HepG2 (cell line): ENCODE measurements around the gene NFS1. TPM values are rescaled to one million over a fixed set of nuclear protein-coding genes. Genes with fewer than 3 reads are reported as not detected.

Experiments
- CEBPG ChIP-seq: IDR thresholded peaks from 2 replicates; pipeline ENCODE4 v1.6.1; 2016
- DNMT1 ChIP-seq: sonication (generic); formaldehyde crosslinking; IDR thresholded peaks from 2 replicates; pipeline ENCODE4 v1.5.1; 2020; ENCODE audit warnings: mild to moderate bottlenecking, missing genetic modification reagents
- ERF ChIP-seq: IDR thresholded peaks from 2 replicates; pipeline ENCODE4 v1.6.1; 2018; ENCODE audit warnings: missing biosample characterization, missing genetic modification reagents
- ISX ChIP-seq: sonication (generic); formaldehyde crosslinking; conservative IDR thresholded peaks from 2 replicates; pipeline ENCODE4 v1.5.0; 2020; ENCODE audit warnings: missing genetic modification reagents
- MED1 ChIP-seq: sonication (generic); formaldehyde crosslinking; IDR thresholded peaks from 2 replicates; pipeline ENCODE4 v1.4.0; 2020; ENCODE audit warnings: missing genetic modification reagents
- MEIS1 ChIP-seq: sonication (generic); formaldehyde crosslinking; IDR thresholded peaks from 2 replicates; pipeline ENCODE4 v1.9.0; 2021; ENCODE audit warnings: mild to moderate bottlenecking, missing genetic modification reagents, moderate library complexity, borderline replicate concordance
- NCOR1 ChIP-seq: fragments of 200-600 bp; sonication (generic); IDR thresholded peaks from 2 replicates; pipeline ENCODE4 v1.7.0; 2017; ENCODE audit warnings: antibody characterized with exemption, low read length, borderline replicate concordance
- NFRKB ChIP-seq: fragments of 450-650 bp; IDR thresholded peaks from 2 replicates; pipeline ENCODE4 v1.6.1; 2017
- POGZ ChIP-seq: sonication (generic); formaldehyde crosslinking; IDR thresholded peaks from 2 replicates; pipeline ENCODE4 v1.4.0; 2020; ENCODE audit warnings: mild to moderate bottlenecking, missing genetic modification reagents
- RCOR2 ChIP-seq: IDR thresholded peaks from 2 replicates; pipeline ENCODE4 v1.6.1; 2016; ENCODE audit warnings: missing biosample characterization, missing genetic modification reagents
- SMARCC2 ChIP-seq: fragments of 450-650 bp; IDR thresholded peaks from 2 replicates; pipeline ENCODE4 v1.6.1; 2017; ENCODE audit warnings: antibody characterized with exemption, mild to moderate bottlenecking
- SMC3 ChIP-seq: IDR thresholded peaks from 2 replicates; pipeline ENCODE4 v1.6.1; 2011; ENCODE audit warnings: low read length, improper control_type of control experiment
- SOX13 ChIP-seq, 3 experiments: fragments of 450-650 bp in 1 of 3; sonication (generic) in 1 of 3; formaldehyde crosslinking in 1 of 3; IDR thresholded peaks in 2 of 3; conservative IDR thresholded peaks in 1 of 3; 2 replicates each; pipeline versions ENCODE4 v1.5.0 to v1.6.1; 2016 to 2020; ENCODE audit warnings: antibody characterized with exemption in 1 of 3, mild to moderate bottlenecking in 1 of 3, missing compliant biosample characterization in 1 of 3, missing genetic modification reagents in 1 of 3, moderate library complexity in 1 of 3
- SYNCRIP ChIP-seq: fragments of 200-400 bp; formaldehyde crosslinking; IDR thresholded peaks from 2 replicates; pipeline ENCODE4 v1.6.1; 2018; ENCODE audit warnings: mild to moderate bottlenecking, low read depth, low read length; ENCODE audit not compliant: insufficient read depth
- TAF1 ChIP-seq: sonication (generic); formaldehyde crosslinking; IDR thresholded peaks from 2 replicates; pipeline ENCODE4 v1.4.0; 2020; ENCODE audit warnings: missing genetic modification reagents
- ZNF367 ChIP-seq: sonication (generic); formaldehyde crosslinking; IDR thresholded peaks from 2 replicates; pipeline ENCODE4 v1.4.0; 2020; ENCODE audit warnings: missing genetic modification reagents, borderline replicate concordance
- ZNF484 ChIP-seq: sonication (generic); formaldehyde crosslinking; IDR thresholded peaks from 2 replicates; pipeline ENCODE4 v1.5.1; 2020; ENCODE audit warnings: mild to moderate bottlenecking, low read depth, missing genetic modification reagents, borderline replicate concordance
- ZNF709 ChIP-seq: sonication (generic); formaldehyde crosslinking; IDR thresholded peaks from 2 replicates; pipeline ENCODE4 v1.5.0; 2020; ENCODE audit warnings: mild to moderate bottlenecking, missing genetic modification reagents
- ZZZ3 ChIP-seq: sonication (generic); formaldehyde crosslinking; IDR thresholded peaks from 2 replicates; pipeline ENCODE4 v1.4.0; 2020; ENCODE audit warnings: missing genetic modification reagents, mild to moderate bottlenecking, borderline replicate concordance
- polyA plus RNA-seq, 8 experiments: library from polyadenylated mRNA; depleted of rRNA in 3 of 8; stranded (reverse) in 7 of 8; unstranded in 1 of 8; fragments of >200 nt; fragmentation: Illumina TruSeq in 4 of 8; extraction: Trizol in 4 of 8; gene quantifications; 2 replicates each; pipeline versions ENCODE4 v1.2.1 to v1.2.3, GENCODE V29; 2011 to 2016; ENCODE audit warnings: low read depth in 4 of 8, missing spikeins in 1 of 8, mixed read lengths in 1 of 8; ENCODE audit not compliant: insufficient read depth in 1 of 8
- total RNA-seq, 5 experiments: library from RNA; depleted of rRNA; stranded (reverse); fragments of >200 nt; fragmentation: Illumina TruSeq; extraction: Trizol; gene quantifications; 2 replicates each; pipeline ENCODE4 v1.2.3, GENCODE V29; 2016; ENCODE audit warnings: low read depth in 1 of 5
- TF ChIP-seq, protein P1 (sequence below): sonication (generic); formaldehyde crosslinking; IDR thresholded peaks from 2 replicates; pipeline ENCODE4 v1.4.0; 2020; ENCODE audit warnings: missing genetic modification reagents
- TF ChIP-seq, protein P2 (sequence below): IDR thresholded peaks from 2 replicates; pipeline ENCODE4 v1.4.0; 2020; ENCODE audit warnings: mild to moderate bottlenecking, missing genetic modification reagents
- TF ChIP-seq, protein P3 (sequence below): sonication (generic); formaldehyde crosslinking; IDR thresholded peaks from 2 replicates; pipeline ENCODE4 v1.5.0; 2020; ENCODE audit warnings: missing genetic modification reagents
- TF ChIP-seq, protein P4 (sequence below): sonication (generic); formaldehyde crosslinking; IDR thresholded peaks from 2 replicates; pipeline ENCODE4 v1.4.0; 2020; ENCODE audit warnings: missing genetic modification reagents

Gene NFS1
- total and polyA plus RNA-seq, 2 of the 13 experiments (the other 11 are each of a cell fraction or from before 2014, with no cell fraction given): 65.9 to 88.1 TPM

DNA sequence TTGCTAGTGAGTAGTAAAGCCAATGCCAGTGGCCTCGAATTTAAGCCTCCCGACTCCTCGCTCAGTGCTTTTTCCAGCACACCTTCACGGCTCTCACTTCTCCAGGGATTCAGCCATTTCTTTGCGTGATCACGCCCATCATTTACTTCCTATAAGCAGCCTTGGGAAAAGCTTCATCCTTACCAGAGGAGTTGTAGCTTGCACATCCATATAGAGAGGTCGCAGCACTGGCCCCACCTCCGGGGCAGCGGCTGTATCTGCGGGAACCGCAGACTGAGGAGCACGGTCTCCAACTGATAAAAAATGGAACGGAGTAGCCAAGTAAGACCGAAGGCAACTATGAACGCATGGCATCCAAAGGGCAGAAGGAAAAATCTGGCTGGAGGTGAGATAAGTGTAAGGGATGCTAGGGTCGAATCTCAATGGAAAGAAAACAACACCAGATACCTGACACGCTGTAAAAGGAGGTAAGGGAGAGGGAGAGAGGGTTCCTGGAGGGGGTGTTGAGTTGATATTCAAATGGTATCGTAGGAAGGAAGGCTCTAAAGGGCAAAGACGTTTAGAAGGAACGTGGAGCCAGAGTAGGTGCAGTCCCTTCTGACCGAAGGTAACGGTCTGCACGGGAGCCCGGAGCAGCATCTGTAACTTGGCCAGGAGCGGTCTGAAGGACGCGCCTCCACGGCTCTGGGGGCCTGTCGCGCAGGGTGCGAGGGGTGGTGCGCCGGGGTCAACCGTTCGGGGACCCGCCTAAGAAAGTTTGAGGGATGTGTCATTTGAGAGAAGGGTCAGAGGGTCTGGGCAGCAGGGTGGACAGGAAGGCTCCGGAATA, 640 bp downstream of the NFS1 start (continued):
- TF ChIP-seq ZZZ3 (CRISPR knock-in tag) (no peak; the same call in 1 of the 2 replicates), ISX (CRISPR knock-in tag) (no peak), SYNCRIP (no peak), CEBPG (CRISPR knock-in tag) (no peak), NFRKB (no peak), ZNF367 (no peak), POGZ (CRISPR knock-in tag) (no peak), ZNF709 (CRISPR knock-in tag) (peak; percentile 75; the same call in 1 of the 2 replicates), RCOR2 (no peak; the same call in 1 of the 2 replicates), TAF1 (no peak), ERF (no peak), DNMT1 (no peak), NCOR1 (no peak), ZNF484 (CRISPR knock-in tag) (0 out of 2 replicates have a peak, but pooled peaks have one; percentile 46), SMC3 (no peak), SMARCC2 (no peak), MED1 (no peak; the same call in 1 of the 2 replicates), SOX13 (IDR thresholded peaks at IDR 0.05) (no peak), SOX13 (CRISPR knock-in tag; conservative IDR thresholded peaks at IDR 0.05 in 1 of 2, IDR thresholded peaks at IDR 0.05 in 1 of 2) (no peak), MEIS1 (CRISPR knock-in tag) (no peak)
- TF ChIP-seq, protein P1, sequence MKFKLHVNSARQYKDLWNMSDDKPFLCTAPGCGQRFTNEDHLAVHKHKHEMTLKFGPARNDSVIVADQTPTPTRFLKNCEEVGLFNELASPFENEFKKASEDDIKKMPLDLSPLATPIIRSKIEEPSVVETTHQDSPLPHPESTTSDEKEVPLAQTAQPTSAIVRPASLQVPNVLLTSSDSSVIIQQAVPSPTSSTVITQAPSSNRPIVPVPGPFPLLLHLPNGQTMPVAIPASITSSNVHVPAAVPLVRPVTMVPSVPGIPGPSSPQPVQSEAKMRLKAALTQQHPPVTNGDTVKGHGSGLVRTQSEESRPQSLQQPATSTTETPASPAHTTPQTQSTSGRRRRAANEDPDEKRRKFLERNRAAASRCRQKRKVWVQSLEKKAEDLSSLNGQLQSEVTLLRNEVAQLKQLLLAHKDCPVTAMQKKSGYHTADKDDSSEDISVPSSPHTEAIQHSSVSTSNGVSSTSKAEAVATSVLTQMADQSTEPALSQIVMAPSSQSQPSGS (CRISPR knock-in tag): no peak; the same call in 1 of the 2 replicates
- TF ChIP-seq, protein P2, sequence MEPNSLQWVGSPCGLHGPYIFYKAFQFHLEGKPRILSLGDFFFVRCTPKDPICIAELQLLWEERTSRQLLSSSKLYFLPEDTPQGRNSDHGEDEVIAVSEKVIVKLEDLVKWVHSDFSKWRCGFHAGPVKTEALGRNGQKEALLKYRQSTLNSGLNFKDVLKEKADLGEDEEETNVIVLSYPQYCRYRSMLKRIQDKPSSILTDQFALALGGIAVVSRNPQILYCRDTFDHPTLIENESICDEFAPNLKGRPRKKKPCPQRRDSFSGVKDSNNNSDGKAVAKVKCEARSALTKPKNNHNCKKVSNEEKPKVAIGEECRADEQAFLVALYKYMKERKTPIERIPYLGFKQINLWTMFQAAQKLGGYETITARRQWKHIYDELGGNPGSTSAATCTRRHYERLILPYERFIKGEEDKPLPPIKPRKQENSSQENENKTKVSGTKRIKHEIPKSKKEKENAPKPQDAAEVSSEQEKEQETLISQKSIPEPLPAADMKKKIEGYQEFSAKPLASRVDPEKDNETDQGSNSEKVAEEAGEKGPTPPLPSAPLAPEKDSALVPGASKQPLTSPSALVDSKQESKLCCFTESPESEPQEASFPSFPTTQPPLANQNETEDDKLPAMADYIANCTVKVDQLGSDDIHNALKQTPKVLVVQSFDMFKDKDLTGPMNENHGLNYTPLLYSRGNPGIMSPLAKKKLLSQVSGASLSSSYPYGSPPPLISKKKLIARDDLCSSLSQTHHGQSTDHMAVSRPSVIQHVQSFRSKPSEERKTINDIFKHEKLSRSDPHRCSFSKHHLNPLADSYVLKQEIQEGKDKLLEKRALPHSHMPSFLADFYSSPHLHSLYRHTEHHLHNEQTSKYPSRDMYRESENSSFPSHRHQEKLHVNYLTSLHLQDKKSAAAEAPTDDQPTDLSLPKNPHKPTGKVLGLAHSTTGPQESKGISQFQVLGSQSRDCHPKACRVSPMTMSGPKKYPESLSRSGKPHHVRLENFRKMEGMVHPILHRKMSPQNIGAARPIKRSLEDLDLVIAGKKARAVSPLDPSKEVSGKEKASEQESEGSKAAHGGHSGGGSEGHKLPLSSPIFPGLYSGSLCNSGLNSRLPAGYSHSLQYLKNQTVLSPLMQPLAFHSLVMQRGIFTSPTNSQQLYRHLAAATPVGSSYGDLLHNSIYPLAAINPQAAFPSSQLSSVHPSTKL: no peak
- TF ChIP-seq, protein P3, sequence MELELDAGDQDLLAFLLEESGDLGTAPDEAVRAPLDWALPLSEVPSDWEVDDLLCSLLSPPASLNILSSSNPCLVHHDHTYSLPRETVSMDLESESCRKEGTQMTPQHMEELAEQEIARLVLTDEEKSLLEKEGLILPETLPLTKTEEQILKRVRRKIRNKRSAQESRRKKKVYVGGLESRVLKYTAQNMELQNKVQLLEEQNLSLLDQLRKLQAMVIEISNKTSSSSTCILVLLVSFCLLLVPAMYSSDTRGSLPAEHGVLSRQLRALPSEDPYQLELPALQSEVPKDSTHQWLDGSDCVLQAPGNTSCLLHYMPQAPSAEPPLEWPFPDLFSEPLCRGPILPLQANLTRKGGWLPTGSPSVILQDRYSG (CRISPR knock-in tag): no peak; the same call in 1 of the 2 replicates
- TF ChIP-seq, protein P4, sequence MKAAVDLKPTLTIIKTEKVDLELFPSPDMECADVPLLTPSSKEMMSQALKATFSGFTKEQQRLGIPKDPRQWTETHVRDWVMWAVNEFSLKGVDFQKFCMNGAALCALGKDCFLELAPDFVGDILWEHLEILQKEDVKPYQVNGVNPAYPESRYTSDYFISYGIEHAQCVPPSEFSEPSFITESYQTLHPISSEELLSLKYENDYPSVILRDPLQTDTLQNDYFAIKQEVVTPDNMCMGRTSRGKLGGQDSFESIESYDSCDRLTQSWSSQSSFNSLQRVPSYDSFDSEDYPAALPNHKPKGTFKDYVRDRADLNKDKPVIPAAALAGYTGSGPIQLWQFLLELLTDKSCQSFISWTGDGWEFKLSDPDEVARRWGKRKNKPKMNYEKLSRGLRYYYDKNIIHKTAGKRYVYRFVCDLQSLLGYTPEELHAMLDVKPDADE: no peak
